ENCODE measurements around the gene SPNS2. TPM values are rescaled to one million over a fixed set of nuclear protein-coding genes. Genes with fewer than 3 reads are reported as not detected.

Gene SPNS2
- total RNA-seq, 1 donor from 2014 or later = not detected

- peaks cover 12% of the 10 kb centered on the region for H3K4me1 Mint-ChIP-seq (ENCODE audit: unreplicated experiment)
- H3K9me3 Mint-ChIP-seq (ENCODE audit: unreplicated experiment) = no peaks in the 10 kb centered on the region
- DNase-seq (ENCODE audit: extremely low spot score, unreplicated experiment) = peak; percentile 83
- peaks cover 56% of the 10 kb centered on the region for H3K27me3 Mint-ChIP-seq (ENCODE audit: unreplicated experiment)
- no peak within 1 kb of the TSS for H3K27ac Mint-ChIP-seq (ENCODE audit: unreplicated experiment)
- TF ChIP-seq CTCF (IDR thresholded peaks at IDR 0.05) = no peak
- peak within 1 kb of the TSS; percentile 74 for H3K4me3 Mint-ChIP-seq (ENCODE audit: unreplicated experiment)
- H3K36me3 Mint-ChIP-seq (ENCODE audit: unreplicated experiment) = no peaks in the 10 kb centered on the region
Observed at GRCh38 chr17:4584101-4584916, 85.6 kb downstream of the SPNS2 start, which contains the start of gene SMTNL2. TSS of gene SMTNL2 (plus strand) at chr17:4584529. CDS start at chr17:4584606, 77 bp downstream.

GRCh38 chr17:4584917-4585637, 86.4 kb downstream of the SPNS2 start:
- no peaks in the 10 kb centered on the region for H3K9me3 Mint-ChIP-seq (ENCODE audit: unreplicated experiment)
- H3K36me3 Mint-ChIP-seq (ENCODE audit: unreplicated experiment) = no peaks in the 10 kb centered on the region
- peak overlapping the region; percentile 62 for H3K4me3 Mint-ChIP-seq (ENCODE audit: unreplicated experiment)
- peak; percentile 80 for DNase-seq (ENCODE audit: extremely low spot score, unreplicated experiment)
- H3K4me1 Mint-ChIP-seq (ENCODE audit: unreplicated experiment) = peaks cover 12% of the 10 kb centered on the region
- H3K27ac Mint-ChIP-seq (ENCODE audit: unreplicated experiment) = no peak overlapping the region
- H3K27me3 Mint-ChIP-seq (ENCODE audit: unreplicated experiment) = peaks cover 56% of the 10 kb centered on the region
- TF ChIP-seq CTCF (IDR thresholded peaks at IDR 0.05) = no peak

- DNase-seq (ENCODE audit: extremely low spot score, unreplicated experiment) = no peak
- Mint-ChIP-seq H3K9me3 (ENCODE audit: unreplicated experiment) (no peaks in the 10 kb centered on the region), H3K4me1 (ENCODE audit: unreplicated experiment) (peaks cover 12% of the 10 kb centered on the region), H3K27me3 (ENCODE audit: unreplicated experiment) (peaks cover 60% of the 10 kb centered on the region), H3K27ac (ENCODE audit: unreplicated experiment) (no peak overlapping the region), H3K4me3 (ENCODE audit: unreplicated experiment) (peak overlapping the region; percentile 62), H3K36me3 (ENCODE audit: unreplicated experiment) (no peaks in the 10 kb centered on the region)
- TF ChIP-seq CTCF (IDR thresholded peaks at IDR 0.05) = no peak
Observed at GRCh38 chr17:4585638-4585994, 86.9 kb downstream of the SPNS2 start.

- no peak for TF ChIP-seq CTCF (IDR thresholded peaks at IDR 0.05)
- Mint-ChIP-seq H3K36me3 (ENCODE audit: unreplicated experiment) (no peaks in the 10 kb centered on the region), H3K4me3 (ENCODE audit: unreplicated experiment) (peak overlapping the region; percentile 27), H3K27me3 (ENCODE audit: unreplicated experiment) (peaks cover 62% of the 10 kb centered on the region), H3K4me1 (ENCODE audit: unreplicated experiment) (peaks cover 12% of the 10 kb centered on the region), H3K9me3 (ENCODE audit: unreplicated experiment) (no peaks in the 10 kb centered on the region), H3K27ac (ENCODE audit: unreplicated experiment) (no peak overlapping the region)
- DNase-seq (ENCODE audit: extremely low spot score, unreplicated experiment) = no peak
Observed at GRCh38 chr17:4586043-4586442, 87.4 kb downstream of the SPNS2 start.

- peaks cover 55% of the 10 kb centered on the region for H3K27me3 Mint-ChIP-seq (ENCODE audit: unreplicated experiment)
- no peaks in the 10 kb centered on the region for H3K36me3 Mint-ChIP-seq (ENCODE audit: unreplicated experiment)
- H3K27ac Mint-ChIP-seq (ENCODE audit: unreplicated experiment) = no peak overlapping the region
- TF ChIP-seq CTCF (IDR thresholded peaks at IDR 0.05) = no peak
- no peak overlapping the region for H3K4me3 Mint-ChIP-seq (ENCODE audit: unreplicated experiment)
- H3K9me3 Mint-ChIP-seq (ENCODE audit: unreplicated experiment) = no peaks in the 10 kb centered on the region
- DNase-seq (ENCODE audit: extremely low spot score, unreplicated experiment) = no peak
- H3K4me1 Mint-ChIP-seq (ENCODE audit: unreplicated experiment) = peaks cover 19% of the 10 kb centered on the region
Observed at GRCh38 chr17:4587195-4587594, 88.5 kb downstream of the SPNS2 start.

Data from osteocyte (in vitro differentiated cells).